Panc1 (cell line): ENCODE results near the gene CXCL16. TPM values are rescaled to one million over a fixed set of nuclear protein-coding genes. Genes with fewer than 3 reads are reported as not detected.

ENCODE experiments used
- ATAC-seq: fragments of 200-7000 bp; cut with Tn5 transposase; 2 replicates; pipeline ENCODE4 v1.9.1; 2020; ENCODE audit warnings: mild to moderate bottlenecking, moderate library complexity
- BruUV-seq: library from RNA; stranded (reverse); fragments of 400-500 nt; replicated peaks from 2 replicates; lab custom pipeline; 2021; lab: Mats Ljungman, UMichigan
- CTCF ChIA-PET: fragments of 300-600 bp; sonication (Branson Sonifier 250); formaldehyde crosslinking; loops from one replicate; lab custom pipeline; 2022; ENCODE audit warnings: antibody characterized with exemption; lab: Charles Lee
- POLR2A ChIA-PET: fragments of 300-600 bp; sonication (Branson Sonifier 250); formaldehyde crosslinking; loops from one replicate; lab custom pipeline; 2022; ENCODE audit warnings: antibody characterized with exemption; lab: Charles Lee
- DNase-seq: peaks from one replicate; pipeline ENCODE4 v3.0.0-alpha.2; 2010; ENCODE audit warnings: low read depth, low spot score
- H3K27ac ChIP-seq: 2 replicates; pipeline ENCODE4 v1.5.1; 2011; ENCODE audit warnings: mild to moderate bottlenecking, low read length, inconsistent platforms
- H3K27me3 ChIP-seq: fragments of 200-500 bp; sonication (Bioruptor generic); 2 replicates; pipeline ENCODE4 v1.6.0; 2014; ENCODE audit warnings: low read length, inconsistent platforms; ENCODE audit not compliant: control insufficient read depth, insufficient read depth
- H3K36me3 ChIP-seq: fragments of 200-500 bp; sonication (Bioruptor generic); 2 replicates; pipeline ENCODE4 v1.5.1; 2014; ENCODE audit warnings: inconsistent platforms, mild to moderate bottlenecking, low read length, moderate library complexity; ENCODE audit not compliant: control insufficient read depth, insufficient read depth
- H3K4me1 ChIP-seq: 2 replicates; pipeline ENCODE4 v1.5.1; 2011; ENCODE audit warnings: inconsistent platforms, mild to moderate bottlenecking, low read length, moderate library complexity; ENCODE audit not compliant: control insufficient read depth, insufficient read depth
- H3K4me3 ChIP-seq, 2 experiments: 2 replicates each; pipeline ENCODE4 v1.5.1; 2011 to 2012; ENCODE audit warnings: low read depth in 2 of 2, low read length in 2 of 2, mild to moderate bottlenecking in 2 of 2, inconsistent platforms in 1 of 2, moderate library complexity in 1 of 2
- H3K9me3 ChIP-seq: fragments of 200-500 bp; sonication (Bioruptor generic); 2 replicates; pipeline ENCODE4 v1.5.1; 2014; ENCODE audit warnings: low read depth, mild to moderate bottlenecking, inconsistent platforms, low read length, moderate library complexity; ENCODE audit not compliant: control insufficient read depth, insufficient read depth
- POLR2AphosphoS5 ChIP-seq: IDR thresholded peaks from 2 replicates; pipeline ENCODE4 v1.6.1; 2012; ENCODE audit warnings: mild to moderate bottlenecking, low read depth, low read length, moderate library complexity
- SIN3A ChIP-seq: IDR thresholded peaks from 2 replicates; pipeline ENCODE4 v1.6.1; 2012; ENCODE audit warnings: low read depth, mild to moderate bottlenecking, low read length, moderate library complexity, borderline replicate concordance; ENCODE audit not compliant: insufficient read depth
- TCF7L2 ChIP-seq: IDR thresholded peaks from 2 replicates; pipeline ENCODE4 v1.6.1; 2011; ENCODE audit warnings: mild to moderate bottlenecking, low read depth, low read length, inconsistent platforms
- in situ Hi-C: cut with HindIII; loops from 2 replicates; pipeline ENCODE4 v1.10.0; 2016; ENCODE audit warnings: low sequenced_read_pairs, low pct_unique_long_range_greater_than_20kb
- intact Hi-C: fragments of 100-400 bp; cut with micrococcal nuclease; formaldehyde crosslinking; loops from one replicate; pipeline ENCODE4 v1.10.0; 2022; ENCODE audit not compliant: unreplicated experiment
- total RNA-seq: library from RNA; stranded (reverse); gene quantifications from one replicate; pipeline ENCODE4 v1.2.1, GENCODE V29; 2021; ENCODE audit not compliant: unreplicated experiment
- TF ChIP-seq, protein P1 (sequence below): fragments of 450-650 bp; IDR thresholded peaks from 2 replicates; pipeline ENCODE4 v1.5.1; 2017; ENCODE audit warnings: mild to moderate bottlenecking
- TF ChIP-seq, protein P2 (sequence below), 2 experiments: IDR thresholded peaks; 2 replicates each; pipeline ENCODE4 v1.6.1; 2011 to 2012; ENCODE audit warnings: low read depth in 2 of 2, control low read depth in 1 of 2, low read length in 1 of 2, mild to moderate bottlenecking in 1 of 2, moderate library complexity in 1 of 2; ENCODE audit not compliant: insufficient read depth in 1 of 2

The CXCL16 gene
- total RNA-seq, 1 experiment from 2014 or later, result 5.3 TPM

DNA sequence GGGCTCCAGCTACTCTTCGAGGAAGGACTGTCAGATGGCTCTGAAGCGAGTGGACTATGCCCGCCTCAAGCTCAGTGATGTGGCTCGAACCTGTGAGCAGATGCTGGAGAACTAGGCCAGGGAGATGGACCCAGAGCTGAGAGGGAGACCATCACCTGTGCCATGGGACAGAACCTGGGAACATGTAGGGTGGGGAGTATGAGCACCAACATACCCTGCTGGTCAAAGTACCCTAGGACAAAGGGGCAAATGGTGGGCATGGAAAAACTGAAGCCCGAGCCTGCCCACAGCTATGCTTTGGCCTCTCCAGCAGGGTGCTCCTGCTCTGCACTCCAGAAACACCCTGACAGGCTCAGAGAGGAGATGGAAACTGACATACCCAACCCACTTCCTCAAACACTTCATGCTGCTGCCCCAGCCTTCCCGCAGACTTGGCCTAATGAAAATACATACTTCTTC, 6.6 kb downstream of the CXCL16 start:
- H3K27me3 ChIP-seq, result no peaks in the 10 kb centered on the region
- ChIA-PET POLR2A (interaction anchor here (0.6 kb wide), 1 partner anchor 49 kb away, joined by 5 read pairs; no protein-coding TSS in a partner anchor), CTCF (interaction anchor here (0.5 to 0.6 kb wide), 2 partner anchors 155 to 173 kb away, joined by 3 to 11 read pairs; no protein-coding TSS in a partner anchor)
- H3K4me3 ChIP-seq, result no peak overlapping the region
- intact Hi-C loops, result no loop called here
- no peaks in the 10 kb centered on the region for H3K36me3 ChIP-seq
- no peak overlapping the region for H3K27ac ChIP-seq
- in situ Hi-C loops, result no loop called here
- ATAC-seq (no peak), DNase-seq (no peak)
- no peaks in the 10 kb centered on the region; the same call in 1 of the 2 replicates for H3K4me1 ChIP-seq
- no peak for TF ChIP-seq POLR2AphosphoS5
- TF ChIP-seq, protein P1, sequence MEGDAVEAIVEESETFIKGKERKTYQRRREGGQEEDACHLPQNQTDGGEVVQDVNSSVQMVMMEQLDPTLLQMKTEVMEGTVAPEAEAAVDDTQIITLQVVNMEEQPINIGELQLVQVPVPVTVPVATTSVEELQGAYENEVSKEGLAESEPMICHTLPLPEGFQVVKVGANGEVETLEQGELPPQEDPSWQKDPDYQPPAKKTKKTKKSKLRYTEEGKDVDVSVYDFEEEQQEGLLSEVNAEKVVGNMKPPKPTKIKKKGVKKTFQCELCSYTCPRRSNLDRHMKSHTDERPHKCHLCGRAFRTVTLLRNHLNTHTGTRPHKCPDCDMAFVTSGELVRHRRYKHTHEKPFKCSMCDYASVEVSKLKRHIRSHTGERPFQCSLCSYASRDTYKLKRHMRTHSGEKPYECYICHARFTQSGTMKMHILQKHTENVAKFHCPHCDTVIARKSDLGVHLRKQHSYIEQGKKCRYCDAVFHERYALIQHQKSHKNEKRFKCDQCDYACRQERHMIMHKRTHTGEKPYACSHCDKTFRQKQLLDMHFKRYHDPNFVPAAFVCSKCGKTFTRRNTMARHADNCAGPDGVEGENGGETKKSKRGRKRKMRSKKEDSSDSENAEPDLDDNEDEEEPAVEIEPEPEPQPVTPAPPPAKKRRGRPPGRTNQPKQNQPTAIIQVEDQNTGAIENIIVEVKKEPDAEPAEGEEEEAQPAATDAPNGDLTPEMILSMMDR, result no peak
- TF ChIP-seq, protein P2, sequence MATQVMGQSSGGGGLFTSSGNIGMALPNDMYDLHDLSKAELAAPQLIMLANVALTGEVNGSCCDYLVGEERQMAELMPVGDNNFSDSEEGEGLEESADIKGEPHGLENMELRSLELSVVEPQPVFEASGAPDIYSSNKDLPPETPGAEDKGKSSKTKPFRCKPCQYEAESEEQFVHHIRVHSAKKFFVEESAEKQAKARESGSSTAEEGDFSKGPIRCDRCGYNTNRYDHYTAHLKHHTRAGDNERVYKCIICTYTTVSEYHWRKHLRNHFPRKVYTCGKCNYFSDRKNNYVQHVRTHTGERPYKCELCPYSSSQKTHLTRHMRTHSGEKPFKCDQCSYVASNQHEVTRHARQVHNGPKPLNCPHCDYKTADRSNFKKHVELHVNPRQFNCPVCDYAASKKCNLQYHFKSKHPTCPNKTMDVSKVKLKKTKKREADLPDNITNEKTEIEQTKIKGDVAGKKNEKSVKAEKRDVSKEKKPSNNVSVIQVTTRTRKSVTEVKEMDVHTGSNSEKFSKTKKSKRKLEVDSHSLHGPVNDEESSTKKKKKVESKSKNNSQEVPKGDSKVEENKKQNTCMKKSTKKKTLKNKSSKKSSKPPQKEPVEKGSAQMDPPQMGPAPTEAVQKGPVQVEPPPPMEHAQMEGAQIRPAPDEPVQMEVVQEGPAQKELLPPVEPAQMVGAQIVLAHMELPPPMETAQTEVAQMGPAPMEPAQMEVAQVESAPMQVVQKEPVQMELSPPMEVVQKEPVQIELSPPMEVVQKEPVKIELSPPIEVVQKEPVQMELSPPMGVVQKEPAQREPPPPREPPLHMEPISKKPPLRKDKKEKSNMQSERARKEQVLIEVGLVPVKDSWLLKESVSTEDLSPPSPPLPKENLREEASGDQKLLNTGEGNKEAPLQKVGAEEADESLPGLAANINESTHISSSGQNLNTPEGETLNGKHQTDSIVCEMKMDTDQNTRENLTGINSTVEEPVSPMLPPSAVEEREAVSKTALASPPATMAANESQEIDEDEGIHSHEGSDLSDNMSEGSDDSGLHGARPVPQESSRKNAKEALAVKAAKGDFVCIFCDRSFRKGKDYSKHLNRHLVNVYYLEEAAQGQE (IDR thresholded peaks at IDR 0.05; ENCODE audit: insufficient read depth in 1 of 2, low read depth in 2 of 2, low read length in 1 of 2), result no peak
- TF ChIP-seq SIN3A, result no peak
- no peak for TF ChIP-seq TCF7L2
- H3K9me3 ChIP-seq, result no peaks in the 10 kb centered on the region
- BruUV-seq, result no TSS peak

DNA sequence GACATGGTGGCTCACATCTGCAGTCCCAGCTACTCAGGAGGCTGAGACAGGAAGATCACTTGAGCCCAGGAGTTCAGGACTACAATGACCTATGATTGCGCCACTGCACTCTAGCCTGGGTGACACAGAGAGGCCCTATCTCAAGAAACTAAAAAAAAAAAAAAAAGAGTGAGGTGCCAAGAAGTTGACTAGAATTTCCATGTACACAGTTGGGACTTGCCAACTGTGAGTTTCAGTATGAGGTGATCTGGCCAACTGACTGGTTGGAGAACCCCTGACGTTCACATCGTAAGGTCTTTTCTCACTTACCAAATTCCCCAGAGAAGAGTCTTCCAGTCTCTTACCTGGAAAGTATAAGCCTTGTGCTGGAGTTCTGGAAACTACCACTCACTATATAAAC, 11.6 kb downstream of the CXCL16 start:
- TF ChIP-seq, protein P1, result no peak
- TF ChIP-seq, protein P2 (IDR thresholded peaks at IDR 0.05; ENCODE audit: insufficient read depth in 1 of 2, low read depth in 2 of 2, low read length in 1 of 2), result no peak
- TF ChIP-seq TCF7L2, result no peak
- TF ChIP-seq POLR2AphosphoS5, result no peak
- no peak for TF ChIP-seq SIN3A
- BruUV-seq, result no TSS peak
- no peaks in the 10 kb centered on the region; the same call in 1 of the 2 replicates for H3K4me1 ChIP-seq
- DNase-seq, result no peak
- ChIA-PET CTCF (interaction anchor here (0.7 kb wide), 1 partner anchor 106 kb away, joined by 5 read pairs; no protein-coding TSS in a partner anchor), POLR2A (no interaction called here)
- no peaks in the 10 kb centered on the region for H3K27me3 ChIP-seq
- ATAC-seq, result no peak
- in situ Hi-C loops (no loop called here), intact Hi-C loops (no loop called here)
- H3K27ac ChIP-seq, result no peak overlapping the region
- H3K9me3 ChIP-seq, result no peaks in the 10 kb centered on the region
- H3K4me3 ChIP-seq, result no peak overlapping the region
- H3K36me3 ChIP-seq, result no peaks in the 10 kb centered on the region
